Astrocyte (in vitro differentiated cells and primary cell): Measurements from ENCODE around the gene TMEM63B. TPM values are rescaled to one million over a fixed set of nuclear protein-coding genes. Genes with fewer than 3 reads are reported as not detected.

Experiments used
- DNase-seq: peaks from one replicate; pipeline ENCODE4 v3.0.0-alpha.2; 2010; ENCODE audit warnings: low read depth
- FAIRE-seq: peaks from 2 replicates; lab custom pipeline; 2011; peaks lifted over from hg19 to GRCh38; lab: Jason Lieb, UNC
- H2AFZ ChIP-seq: 2 replicates; pipeline ENCODE4 v1.6.0; 2012; ENCODE audit warnings: low read depth, low read length, inconsistent platforms
- H3K27ac ChIP-seq: 2 replicates; pipeline ENCODE4 v1.5.1; 2011; ENCODE audit warnings: low read depth, low read length, inconsistent platforms
- H3K27me3 ChIP-seq: 2 replicates; pipeline ENCODE4 v1.6.0; 2011; ENCODE audit warnings: low read length, inconsistent platforms; ENCODE audit not compliant: insufficient read depth
- H3K36me3 ChIP-seq: 2 replicates; pipeline ENCODE4 v1.5.1; 2011; ENCODE audit warnings: low read length, inconsistent platforms; ENCODE audit not compliant: insufficient read depth
- H3K4me1 ChIP-seq: 2 replicates; pipeline ENCODE4 v1.5.1; 2011; ENCODE audit warnings: low read length, inconsistent platforms; ENCODE audit not compliant: insufficient read depth
- H3K4me2 ChIP-seq: 2 replicates; pipeline ENCODE4 v1.6.0; 2012; ENCODE audit warnings: low read length, inconsistent platforms
- H3K4me3 ChIP-seq: 2 replicates; pipeline ENCODE4 v1.5.1; 2011; ENCODE audit warnings: low read depth, mild to moderate bottlenecking, low read length, inconsistent platforms; ENCODE audit not compliant: insufficient read depth
- H3K79me2 ChIP-seq: 2 replicates; pipeline ENCODE4 v1.6.0; 2012; ENCODE audit warnings: mild to moderate bottlenecking, low read length, inconsistent platforms; ENCODE audit not compliant: insufficient read depth
- H3K9ac ChIP-seq: 2 replicates; pipeline ENCODE4 v1.6.0; 2012; ENCODE audit warnings: mild to moderate bottlenecking, low read length, inconsistent platforms
- H3K9me3 ChIP-seq: 2 replicates; pipeline ENCODE4 v1.5.1; 2012; ENCODE audit warnings: low read depth, mild to moderate bottlenecking, low read length, inconsistent platforms; ENCODE audit not compliant: insufficient read depth
- H4K20me1 ChIP-seq: 2 replicates; pipeline ENCODE4 v1.6.0; 2012; ENCODE audit warnings: low read length, inconsistent platforms; ENCODE audit not compliant: insufficient read depth
- H3K27ac Mint-ChIP-seq: one replicate; pipeline ENCODE4 v1.8.0; 2021; ENCODE audit warnings: mild to moderate bottlenecking, mixed read lengths; ENCODE audit not compliant: unreplicated experiment
- H3K27me3 Mint-ChIP-seq: one replicate; pipeline ENCODE4 v1.8.0; 2021; ENCODE audit warnings: low read depth, mixed read lengths; ENCODE audit not compliant: unreplicated experiment
- H3K36me3 Mint-ChIP-seq: one replicate; pipeline ENCODE4 v1.8.0; 2021; ENCODE audit warnings: low read depth, mixed read lengths; ENCODE audit not compliant: unreplicated experiment
- H3K4me1 Mint-ChIP-seq: one replicate; pipeline ENCODE4 v1.8.0; 2021; ENCODE audit warnings: low read depth, mixed read lengths; ENCODE audit not compliant: unreplicated experiment
- H3K4me3 Mint-ChIP-seq: one replicate; pipeline ENCODE4 v1.8.0; 2021; ENCODE audit warnings: mild to moderate bottlenecking, moderate library complexity, mixed read lengths; ENCODE audit not compliant: unreplicated experiment
- H3K9me3 Mint-ChIP-seq: one replicate; pipeline ENCODE4 v1.8.0; 2021; ENCODE audit warnings: mild to moderate bottlenecking, mixed read lengths; ENCODE audit not compliant: unreplicated experiment
- EZH2 ChIP-seq: IDR thresholded peaks from 2 replicates; pipeline ENCODE4 v1.6.1; 2012; ENCODE audit warnings: mild to moderate bottlenecking, low read length, inconsistent platforms; ENCODE audit not compliant: insufficient read depth
- total RNA-seq: library from RNA; stranded (reverse); gene quantifications from 2 replicates; pipeline ENCODE4 v1.2.1, GENCODE V29; 2021
- TF ChIP-seq, protein P1 (sequence below): IDR thresholded peaks from 2 replicates; pipeline ENCODE4 v1.5.1; 2011; ENCODE audit warnings: low read depth, mild to moderate bottlenecking, inconsistent platforms, low read length, moderate library complexity; ENCODE audit not compliant: insufficient read depth

Gene TMEM63B
- total RNA-seq, 1 donor from 2014 or later: 86.6 TPM

DNA sequence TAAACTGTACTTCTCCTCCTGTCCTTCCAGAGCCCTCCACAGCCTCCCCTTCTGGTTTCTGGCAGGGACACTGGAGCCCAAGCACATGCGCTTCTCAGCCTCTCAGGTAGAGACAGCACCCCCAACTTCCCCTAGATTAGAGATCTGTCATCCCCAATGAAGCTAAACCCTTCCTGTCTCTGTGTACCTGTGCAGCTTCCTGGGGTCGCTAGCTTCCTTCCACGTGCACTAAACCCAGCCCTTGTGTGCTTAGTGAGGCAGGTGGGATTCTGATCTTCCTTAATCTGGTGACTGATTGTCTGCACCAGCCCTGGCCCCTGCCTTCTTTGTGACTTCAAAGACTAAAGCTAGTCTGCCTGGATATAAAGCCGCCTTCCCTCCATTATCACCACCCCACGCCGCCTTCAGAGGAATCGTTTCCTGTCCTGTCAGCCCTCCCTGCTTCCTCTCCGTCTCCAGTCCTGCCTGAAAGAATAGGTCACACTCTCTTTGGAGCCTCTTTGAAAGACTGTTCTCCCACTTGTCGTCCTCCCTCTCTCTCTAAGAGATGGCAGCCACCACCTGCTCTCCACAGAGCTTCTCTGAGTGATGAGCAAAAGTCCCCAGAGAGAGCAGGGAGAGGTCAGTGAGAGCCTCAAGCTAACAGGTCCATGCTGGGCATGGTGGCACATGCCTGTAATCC is 58.7 kb downstream of the TMEM63B start:
- Histone ChIP-seq H3K9me3 (no peaks in the 10 kb centered on the region), H2AFZ (peak overlapping the region; percentile 27), H4K20me1 (no peaks in the 10 kb centered on the region), H3K27me3 (peaks cover 9% of the 10 kb centered on the region), H3K27ac (no peak overlapping the region), H3K79me2 (no peaks in the 10 kb centered on the region), H3K4me3 (no peak overlapping the region), H3K4me1 (no peaks in the 10 kb centered on the region), H3K4me2 (no peak overlapping the region), H3K36me3 (no peaks in the 10 kb centered on the region), H3K9ac (no peak overlapping the region)
- DNase-seq (no peak), FAIRE-seq (no peak)
- Mint-ChIP-seq H3K4me3 (no peak overlapping the region), H3K36me3 (peaks cover 1% of the 10 kb centered on the region), H3K9me3 (no peaks in the 10 kb centered on the region), H3K27me3 (peaks cover 31% of the 10 kb centered on the region), H3K4me1 (peaks cover 8% of the 10 kb centered on the region), H3K27ac (no peak overlapping the region)
- TF ChIP-seq, protein P1, sequence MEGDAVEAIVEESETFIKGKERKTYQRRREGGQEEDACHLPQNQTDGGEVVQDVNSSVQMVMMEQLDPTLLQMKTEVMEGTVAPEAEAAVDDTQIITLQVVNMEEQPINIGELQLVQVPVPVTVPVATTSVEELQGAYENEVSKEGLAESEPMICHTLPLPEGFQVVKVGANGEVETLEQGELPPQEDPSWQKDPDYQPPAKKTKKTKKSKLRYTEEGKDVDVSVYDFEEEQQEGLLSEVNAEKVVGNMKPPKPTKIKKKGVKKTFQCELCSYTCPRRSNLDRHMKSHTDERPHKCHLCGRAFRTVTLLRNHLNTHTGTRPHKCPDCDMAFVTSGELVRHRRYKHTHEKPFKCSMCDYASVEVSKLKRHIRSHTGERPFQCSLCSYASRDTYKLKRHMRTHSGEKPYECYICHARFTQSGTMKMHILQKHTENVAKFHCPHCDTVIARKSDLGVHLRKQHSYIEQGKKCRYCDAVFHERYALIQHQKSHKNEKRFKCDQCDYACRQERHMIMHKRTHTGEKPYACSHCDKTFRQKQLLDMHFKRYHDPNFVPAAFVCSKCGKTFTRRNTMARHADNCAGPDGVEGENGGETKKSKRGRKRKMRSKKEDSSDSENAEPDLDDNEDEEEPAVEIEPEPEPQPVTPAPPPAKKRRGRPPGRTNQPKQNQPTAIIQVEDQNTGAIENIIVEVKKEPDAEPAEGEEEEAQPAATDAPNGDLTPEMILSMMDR: no peak
- no peak for TF ChIP-seq EZH2

DNA sequence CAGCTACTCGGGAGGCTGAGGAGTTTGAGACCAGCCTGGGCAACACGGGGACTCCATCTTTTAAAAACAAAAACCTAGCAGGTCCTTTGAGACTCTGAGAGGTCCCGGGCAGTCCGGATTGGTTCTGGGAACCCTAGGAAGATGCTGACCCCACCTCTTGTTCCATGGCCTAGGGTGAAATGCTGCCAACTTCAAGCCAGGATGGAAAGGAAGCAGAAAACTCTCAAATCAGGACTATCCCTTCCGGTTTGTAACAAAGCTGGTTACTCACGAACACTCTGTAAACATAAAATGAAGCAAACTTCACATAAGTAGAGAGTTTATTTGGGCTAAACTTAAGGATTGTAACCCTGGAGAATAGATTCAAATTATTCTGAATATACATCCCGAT is 59.3 kb downstream of the TMEM63B start:
- no peak for TF ChIP-seq EZH2
- TF ChIP-seq, protein P1: no peak
- H3K27ac ChIP-seq: no peak overlapping the region
- H3K9me3 ChIP-seq: no peaks in the 10 kb centered on the region
- peaks cover 8% of the 10 kb centered on the region for H3K4me1 Mint-ChIP-seq
- no peak overlapping the region for H3K4me2 ChIP-seq
- no peaks in the 10 kb centered on the region for H3K9me3 Mint-ChIP-seq
- peaks cover 9% of the 10 kb centered on the region for H3K27me3 ChIP-seq
- H3K79me2 ChIP-seq: no peaks in the 10 kb centered on the region
- no peaks in the 10 kb centered on the region for H4K20me1 ChIP-seq
- FAIRE-seq: no peak
- H3K4me3 Mint-ChIP-seq: no peak overlapping the region
- H3K36me3 Mint-ChIP-seq: peaks cover 1% of the 10 kb centered on the region
- H2AFZ ChIP-seq: no peak overlapping the region
- H3K4me3 ChIP-seq: no peak overlapping the region
- no peak overlapping the region for H3K9ac ChIP-seq
- H3K4me1 ChIP-seq: no peaks in the 10 kb centered on the region
- DNase-seq: no peak
- no peak overlapping the region for H3K27ac Mint-ChIP-seq
- H3K36me3 ChIP-seq: no peaks in the 10 kb centered on the region
- H3K27me3 Mint-ChIP-seq: peaks cover 31% of the 10 kb centered on the region

DNA sequence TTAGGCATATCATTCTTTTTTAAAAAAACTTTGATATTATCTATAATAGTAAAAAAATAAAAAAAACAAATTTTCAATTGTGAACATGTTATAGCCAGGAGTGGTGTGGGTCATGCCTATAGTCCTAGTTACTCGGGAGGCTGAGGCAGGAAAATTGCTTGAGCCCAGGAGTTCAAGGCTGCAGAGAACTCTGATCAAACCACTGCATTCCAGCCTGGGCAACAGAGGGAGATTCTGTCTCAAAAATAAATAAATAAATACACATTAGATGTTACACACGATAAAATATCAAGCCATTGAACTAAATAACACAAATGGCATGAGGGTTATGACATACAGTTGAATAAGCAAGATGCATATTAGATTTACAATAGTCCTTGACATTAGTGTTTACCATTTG is 61.5 kb downstream of the TMEM63B start:
- Mint-ChIP-seq H3K9me3 (no peaks in the 10 kb centered on the region), H3K27me3 (peaks cover 20% of the 10 kb centered on the region), H3K36me3 (peaks cover 1% of the 10 kb centered on the region), H3K27ac (no peak overlapping the region), H3K4me3 (no peak overlapping the region), H3K4me1 (peaks cover 8% of the 10 kb centered on the region)
- Histone ChIP-seq H3K36me3 (no peaks in the 10 kb centered on the region), H3K79me2 (no peaks in the 10 kb centered on the region), H3K9ac (no peak overlapping the region), H4K20me1 (no peaks in the 10 kb centered on the region), H3K4me1 (no peaks in the 10 kb centered on the region), H2AFZ (no peak overlapping the region), H3K27ac (no peak overlapping the region), H3K4me3 (no peak overlapping the region), H3K9me3 (no peaks in the 10 kb centered on the region), H3K4me2 (no peak overlapping the region), H3K27me3 (peaks cover 11% of the 10 kb centered on the region)
- FAIRE-seq: no peak
- no peak for TF ChIP-seq EZH2
- TF ChIP-seq, protein P1: no peak
- DNase-seq: no peak
